ENCODE measurements around the gene PTGER3.
"Not testable (repeated sequence)": the region's sequence is repeated elsewhere in the genome, so short reads cannot be mapped to it uniquely, and the experiment has no call there.

PTGER3 gene

DNA sequence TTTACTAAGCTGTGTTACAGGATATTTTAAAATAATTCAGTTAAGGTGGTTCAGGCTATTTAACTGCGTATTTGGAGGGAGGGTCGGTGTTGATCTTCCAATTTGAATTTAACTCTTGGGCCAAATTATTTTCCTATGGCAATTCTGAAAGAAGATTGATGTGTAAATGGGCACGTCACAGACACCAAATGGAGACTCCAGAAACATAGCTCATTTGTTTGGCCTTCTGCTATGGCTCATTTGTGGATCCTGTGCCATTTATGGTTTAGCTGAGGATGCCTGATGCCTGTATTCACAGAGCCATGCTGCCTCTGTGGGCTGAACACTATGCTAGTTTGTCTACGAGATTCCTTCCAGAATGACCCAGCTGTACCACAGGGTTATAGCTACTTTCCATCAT is 70.6 kb downstream of the PTGER3 start:
- CTCF ChIA-PET: interaction anchor here (1.1 kb wide), 1 partner anchor 11 kb away, joined by 3 read pairs; no protein-coding TSS in a partner anchor
- Mint-ChIP-seq H3K4me1 (no peaks in the 10 kb centered on the region), H3K36me3 (no peaks in the 10 kb centered on the region), H3K9me3 (no peaks in the 10 kb centered on the region), H3K27ac (no peak overlapping the region), H3K4me3 (no peak overlapping the region), H3K27me3 (peaks cover 4% of the 10 kb centered on the region)
- no peak for DNase-seq

DNA sequence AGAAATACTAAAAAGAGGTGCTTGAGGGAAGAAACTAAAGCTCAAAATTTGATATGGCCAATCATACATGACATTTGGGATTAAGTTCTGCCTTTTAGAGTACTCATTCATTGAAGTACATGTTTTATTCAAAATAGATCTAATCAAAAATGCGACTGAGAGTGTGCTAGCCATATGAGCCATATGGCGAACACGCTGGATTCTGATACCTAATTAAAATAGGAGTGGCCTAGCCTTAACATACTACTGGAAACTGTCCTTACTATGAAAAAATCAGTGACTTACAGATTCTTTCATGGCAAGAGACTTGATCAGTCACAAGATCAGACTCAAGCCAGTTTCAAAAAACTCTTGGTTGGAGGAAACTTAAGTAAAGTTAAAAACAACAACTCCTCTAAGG is 73.9 kb downstream of the PTGER3 start:
- H3K4me1 Mint-ChIP-seq: no peaks in the 10 kb centered on the region
- no peak for DNase-seq
- H3K36me3 Mint-ChIP-seq: no peaks in the 10 kb centered on the region
- H3K9me3 Mint-ChIP-seq: no peaks in the 10 kb centered on the region
- CTCF ChIA-PET: no interaction called here
- H3K27me3 Mint-ChIP-seq: no peaks in the 10 kb centered on the region
- H3K4me3 Mint-ChIP-seq: no peak overlapping the region
- H3K27ac Mint-ChIP-seq: no peak overlapping the region

DNA sequence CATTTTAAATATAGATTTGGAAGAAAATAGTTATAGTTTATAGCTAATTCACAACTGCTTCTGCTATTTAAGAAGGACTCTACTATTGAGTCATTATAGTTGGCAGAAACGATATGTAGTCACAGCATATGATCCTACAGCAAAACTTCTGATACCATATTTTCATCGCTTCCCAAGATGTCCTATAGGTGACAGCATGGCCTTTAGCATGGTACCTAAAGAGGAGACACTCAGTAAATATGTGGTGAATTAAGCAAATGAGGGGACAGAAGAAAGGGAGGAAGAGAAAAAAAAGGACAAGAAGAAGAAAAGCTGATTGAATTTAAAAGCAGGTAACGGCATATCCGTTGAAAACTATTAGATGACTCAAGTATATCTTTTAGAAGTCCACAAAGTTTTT is 77.2 kb downstream of the PTGER3 start:
- no peak overlapping the region for H3K4me3 Mint-ChIP-seq
- H3K27ac Mint-ChIP-seq: no peak overlapping the region
- DNase-seq: no peak
- no peaks in the 10 kb centered on the region for H3K9me3 Mint-ChIP-seq
- no peaks in the 10 kb centered on the region for H3K4me1 Mint-ChIP-seq
- no peaks in the 10 kb centered on the region for H3K36me3 Mint-ChIP-seq
- H3K27me3 Mint-ChIP-seq: no peaks in the 10 kb centered on the region
- CTCF ChIA-PET: interaction anchor here (0.6 kb wide), 1 partner anchor 12 kb away, joined by 4 read pairs; no protein-coding TSS in a partner anchor

DNA sequence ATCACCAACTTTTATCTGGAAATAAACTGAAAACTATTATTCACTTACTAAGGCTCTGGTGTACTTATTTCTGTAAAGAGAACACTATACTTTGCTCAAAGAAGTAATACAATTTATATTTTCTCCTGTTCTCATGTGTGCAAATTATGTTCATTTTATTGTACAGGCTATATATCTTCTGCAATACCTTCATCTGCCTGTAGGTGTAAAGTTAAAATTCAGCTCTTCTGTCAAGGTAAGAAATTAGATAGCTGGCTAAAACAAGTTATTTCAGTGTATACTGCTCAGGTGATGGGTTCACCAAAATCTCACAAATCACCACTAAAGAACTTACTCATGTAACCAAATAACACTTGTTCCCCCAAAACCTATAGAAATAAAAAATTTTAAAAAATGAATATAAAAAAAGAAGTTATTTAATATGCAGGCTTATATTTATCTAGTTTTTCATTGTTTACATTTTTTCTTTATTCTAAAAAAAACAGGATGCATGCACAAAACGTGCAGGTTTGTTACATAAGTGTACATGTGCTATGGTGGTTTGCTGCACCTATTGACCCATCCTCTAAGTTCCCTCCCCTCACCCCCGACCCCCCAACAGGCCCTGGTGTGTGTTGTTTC is 81.5 kb downstream of the PTGER3 start:
- CTCF ChIA-PET: interaction anchor here (1.5 kb wide), 1 partner anchor 11 kb away, joined by 3 read pairs; no protein-coding TSS in a partner anchor
- Mint-ChIP-seq H3K36me3 (no peaks in the 10 kb centered on the region), H3K27me3 (no peaks in the 10 kb centered on the region), H3K4me1 (no peaks in the 10 kb centered on the region), H3K27ac (no peak overlapping the region), H3K4me3 (no peak overlapping the region), H3K9me3 (no peaks in the 10 kb centered on the region)
- DNase-seq: no peak

DNA sequence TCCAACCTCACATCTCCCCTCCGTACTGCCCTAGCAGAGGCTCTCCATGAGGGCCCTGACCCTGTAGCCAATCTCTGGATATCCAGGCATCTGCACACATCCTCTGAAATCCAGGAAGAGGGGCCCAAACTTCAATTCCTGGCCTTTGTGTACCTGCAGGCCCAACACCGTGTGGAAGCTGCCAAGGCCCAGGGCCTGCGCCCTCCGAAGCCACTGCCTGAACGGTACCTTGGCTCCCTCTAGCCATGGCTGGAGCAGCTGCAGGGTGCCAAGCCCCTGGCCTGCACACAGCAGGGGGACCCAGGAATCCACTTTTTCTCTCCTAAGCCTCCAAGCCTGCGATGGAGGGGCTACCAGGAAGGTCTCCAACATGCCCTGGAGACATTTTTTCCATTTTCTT is 84.2 kb downstream of the PTGER3 start:
- DNase-seq: no peak
- CTCF ChIA-PET: no interaction called here
- no peaks in the 10 kb centered on the region for H3K36me3 Mint-ChIP-seq
- no peaks in the 10 kb centered on the region for H3K9me3 Mint-ChIP-seq
- H3K4me1 Mint-ChIP-seq: no peaks in the 10 kb centered on the region
- no peaks in the 10 kb centered on the region for H3K27me3 Mint-ChIP-seq
- H3K27ac Mint-ChIP-seq: no peak overlapping the region
- H3K4me3 Mint-ChIP-seq: no peak overlapping the region

DNA sequence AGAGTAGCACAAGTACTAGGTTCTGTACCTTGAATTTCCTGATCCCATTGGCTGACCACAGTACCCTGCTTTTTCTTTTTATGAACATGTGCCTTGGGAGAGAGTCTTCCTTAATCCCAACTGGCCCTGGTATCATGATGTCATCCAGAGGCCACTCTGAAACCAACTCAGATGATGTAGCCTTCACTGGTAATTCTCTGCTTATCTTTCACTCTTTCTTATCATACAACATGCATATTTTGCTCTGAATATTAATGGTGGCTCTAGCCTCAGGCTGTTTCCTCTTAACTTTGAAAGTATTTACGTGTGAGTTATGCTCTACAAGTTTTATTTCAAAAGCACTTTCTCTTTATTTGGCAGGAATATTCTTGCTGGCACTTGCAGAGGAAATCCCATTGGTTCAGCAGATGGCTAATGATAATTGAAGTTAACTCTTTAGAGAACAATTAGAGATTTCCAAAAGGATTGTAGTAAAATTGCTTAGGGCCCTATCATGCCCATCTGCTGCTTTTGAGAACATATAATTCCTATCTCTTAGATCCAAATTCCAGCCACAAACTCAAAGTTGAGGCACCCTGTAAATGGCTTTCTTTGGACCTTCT is 86.1 kb downstream of the PTGER3 start:
- no peak for DNase-seq
- Mint-ChIP-seq H3K4me1 (no peaks in the 10 kb centered on the region), H3K9me3 (no peaks in the 10 kb centered on the region), H3K27me3 (no peaks in the 10 kb centered on the region), H3K27ac (no peak overlapping the region), H3K36me3 (no peaks in the 10 kb centered on the region), H3K4me3 (no peak overlapping the region)
- CTCF ChIA-PET: no interaction called here

DNA sequence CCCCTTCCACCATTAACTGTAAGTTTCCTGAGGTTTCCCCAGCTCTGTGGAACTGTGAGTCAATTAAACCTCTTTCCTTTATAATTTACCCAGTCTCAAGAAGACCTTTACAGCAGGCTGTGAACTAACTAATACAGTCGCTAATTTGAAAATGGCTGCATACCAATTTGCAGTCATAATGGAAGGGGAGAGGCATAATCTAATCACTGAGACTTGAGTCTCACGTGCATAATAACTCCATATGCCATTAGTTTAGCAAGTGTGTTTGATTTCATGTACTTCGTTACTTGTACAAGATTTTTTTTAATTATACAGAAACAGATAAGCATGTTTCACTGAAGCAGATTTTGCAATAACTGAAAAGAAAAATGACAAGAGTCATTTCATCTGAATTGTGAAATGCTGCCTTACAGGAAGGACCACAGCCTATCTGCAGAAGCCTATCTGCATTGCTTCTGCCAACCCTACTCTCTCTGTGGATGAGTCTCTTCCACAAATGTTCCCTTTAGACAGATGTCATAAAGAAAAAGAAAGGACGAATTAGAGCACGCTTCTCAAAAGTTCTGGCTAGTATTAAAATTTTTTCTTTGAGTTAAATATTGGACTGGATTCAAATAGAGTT is 99.1 kb downstream of the PTGER3 start:
- Mint-ChIP-seq H3K9me3 (no peaks in the 10 kb centered on the region), H3K36me3 (no peaks in the 10 kb centered on the region), H3K27me3 (no peaks in the 10 kb centered on the region), H3K27ac (no peak overlapping the region), H3K4me1 (no peaks in the 10 kb centered on the region), H3K4me3 (no peak overlapping the region)
- CTCF ChIA-PET: no interaction called here
- no peak for DNase-seq

DNA sequence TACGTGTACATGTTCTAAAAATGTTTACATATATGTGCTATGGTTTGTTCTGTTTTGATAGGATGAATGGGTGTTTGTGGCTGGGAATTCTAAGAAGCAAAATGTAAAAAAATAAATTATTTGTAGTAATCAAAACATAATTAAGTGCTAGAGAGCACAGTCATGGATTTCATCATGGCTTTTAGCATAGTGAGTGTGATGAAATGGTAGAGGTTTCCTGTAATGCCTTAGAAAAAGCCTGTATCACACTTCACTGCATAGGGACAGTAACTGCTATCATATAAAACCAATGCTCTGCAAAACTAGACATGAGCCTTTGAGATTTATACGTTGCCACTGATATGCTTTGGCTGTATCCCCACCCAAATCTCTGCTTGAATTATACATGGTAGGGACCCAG is 99.8 kb downstream of the PTGER3 start:
- H3K36me3 Mint-ChIP-seq: no peaks in the 10 kb centered on the region
- H3K4me1 Mint-ChIP-seq: no peaks in the 10 kb centered on the region
- no peaks in the 10 kb centered on the region for H3K27me3 Mint-ChIP-seq
- H3K9me3 Mint-ChIP-seq: no peaks in the 10 kb centered on the region
- no peak overlapping the region for H3K4me3 Mint-ChIP-seq
- DNase-seq: no peak
- CTCF ChIA-PET: no interaction called here
- no peak overlapping the region for H3K27ac Mint-ChIP-seq

DNA sequence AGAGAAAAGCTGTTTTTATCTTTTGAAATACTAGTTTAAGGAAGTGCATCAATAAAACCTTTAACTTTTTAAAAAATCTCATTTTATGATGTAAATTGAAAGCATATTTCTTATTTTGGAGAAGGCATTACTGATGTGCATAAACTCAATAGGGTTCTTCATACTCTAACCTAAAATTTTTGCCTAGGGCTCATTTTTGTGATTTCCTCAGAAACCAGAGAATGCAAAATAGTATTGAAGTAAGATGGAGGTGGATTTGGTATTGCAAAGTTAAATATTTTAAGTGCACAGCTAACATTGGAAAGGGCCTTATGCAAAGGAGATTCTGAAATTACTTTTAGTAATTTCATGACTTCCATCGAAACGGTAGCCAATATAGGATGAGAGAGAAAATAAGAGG is 101.9 kb downstream of the PTGER3 start:
- H3K4me1 Mint-ChIP-seq: no peaks in the 10 kb centered on the region
- H3K36me3 Mint-ChIP-seq: no peaks in the 10 kb centered on the region
- CTCF ChIA-PET: no interaction called here
- DNase-seq: no peak
- no peaks in the 10 kb centered on the region for H3K9me3 Mint-ChIP-seq
- no peak overlapping the region for H3K4me3 Mint-ChIP-seq
- no peak overlapping the region for H3K27ac Mint-ChIP-seq
- H3K27me3 Mint-ChIP-seq: no peaks in the 10 kb centered on the region

DNA sequence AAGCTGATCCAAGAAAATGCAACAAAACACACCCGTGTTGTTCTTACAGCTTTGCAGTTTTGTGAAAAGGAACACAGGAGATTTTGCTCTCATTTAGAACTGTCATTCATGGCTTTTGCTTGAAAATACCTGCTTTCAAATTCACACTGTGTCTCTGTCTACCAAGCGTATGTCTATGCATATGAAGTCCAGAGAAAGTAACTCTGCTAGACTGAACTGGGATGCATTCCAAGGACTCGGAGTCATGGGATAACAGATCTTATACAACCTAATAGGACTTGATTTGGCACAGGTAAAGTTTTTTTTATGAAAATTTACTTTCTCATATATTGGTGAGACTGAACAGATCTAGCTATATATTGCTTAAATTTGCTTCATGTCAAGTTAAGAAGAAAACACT is 102.4 kb downstream of the PTGER3 start:
- Mint-ChIP-seq H3K4me3 (no peak overlapping the region), H3K27me3 (no peaks in the 10 kb centered on the region), H3K27ac (no peak overlapping the region), H3K9me3 (no peaks in the 10 kb centered on the region), H3K36me3 (no peaks in the 10 kb centered on the region), H3K4me1 (no peaks in the 10 kb centered on the region)
- CTCF ChIA-PET: no interaction called here
- no peak for DNase-seq

DNA sequence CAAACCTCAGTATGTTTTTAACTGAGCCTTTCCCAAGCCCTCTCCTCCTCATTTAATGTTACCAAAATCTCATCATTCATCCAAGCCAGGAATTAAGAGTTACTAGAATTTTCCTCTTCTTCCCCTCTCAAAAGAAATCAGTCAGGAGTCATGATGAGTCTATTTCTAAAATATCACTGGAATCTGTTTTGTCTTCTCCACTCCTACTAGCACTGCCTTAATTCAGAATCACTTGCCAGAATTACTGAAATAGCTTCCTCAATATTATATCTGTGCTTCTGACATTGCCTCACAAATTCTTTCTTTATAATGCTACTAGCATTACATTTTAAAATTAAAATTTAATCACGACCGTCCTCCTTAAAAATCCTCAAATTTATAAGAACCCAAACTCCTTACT is 106.1 kb downstream of the PTGER3 start:
- CTCF ChIA-PET: no interaction called here
- no peak for DNase-seq
- H3K4me1 Mint-ChIP-seq: no peaks in the 10 kb centered on the region
- no peak overlapping the region for H3K27ac Mint-ChIP-seq
- H3K9me3 Mint-ChIP-seq: no peaks in the 10 kb centered on the region
- no peaks in the 10 kb centered on the region for H3K36me3 Mint-ChIP-seq
- no peaks in the 10 kb centered on the region for H3K27me3 Mint-ChIP-seq
- no peak overlapping the region for H3K4me3 Mint-ChIP-seq

DNA sequence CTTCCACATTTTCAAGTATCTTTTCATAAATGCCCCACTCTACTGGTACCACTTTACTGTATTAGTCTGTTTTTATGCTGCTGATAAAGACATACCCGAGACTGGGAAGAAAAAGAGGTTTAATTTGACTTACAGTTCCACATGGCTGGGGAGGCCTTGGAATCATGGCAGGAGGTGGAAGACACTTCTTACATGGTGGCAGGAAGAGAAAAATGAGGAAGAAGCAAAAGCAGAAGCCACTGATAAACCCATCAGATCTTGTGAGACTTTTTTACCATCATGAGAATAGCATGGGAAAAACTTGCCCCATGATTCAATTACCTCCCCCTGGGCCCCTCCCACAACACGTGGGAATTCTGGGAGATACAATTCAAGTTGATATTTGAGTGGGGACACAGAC is 107.2 kb downstream of the PTGER3 start:
- H3K4me1 Mint-ChIP-seq, CTCF ChIA-PET, H3K27ac Mint-ChIP-seq: not testable (repeated sequence)

DNA sequence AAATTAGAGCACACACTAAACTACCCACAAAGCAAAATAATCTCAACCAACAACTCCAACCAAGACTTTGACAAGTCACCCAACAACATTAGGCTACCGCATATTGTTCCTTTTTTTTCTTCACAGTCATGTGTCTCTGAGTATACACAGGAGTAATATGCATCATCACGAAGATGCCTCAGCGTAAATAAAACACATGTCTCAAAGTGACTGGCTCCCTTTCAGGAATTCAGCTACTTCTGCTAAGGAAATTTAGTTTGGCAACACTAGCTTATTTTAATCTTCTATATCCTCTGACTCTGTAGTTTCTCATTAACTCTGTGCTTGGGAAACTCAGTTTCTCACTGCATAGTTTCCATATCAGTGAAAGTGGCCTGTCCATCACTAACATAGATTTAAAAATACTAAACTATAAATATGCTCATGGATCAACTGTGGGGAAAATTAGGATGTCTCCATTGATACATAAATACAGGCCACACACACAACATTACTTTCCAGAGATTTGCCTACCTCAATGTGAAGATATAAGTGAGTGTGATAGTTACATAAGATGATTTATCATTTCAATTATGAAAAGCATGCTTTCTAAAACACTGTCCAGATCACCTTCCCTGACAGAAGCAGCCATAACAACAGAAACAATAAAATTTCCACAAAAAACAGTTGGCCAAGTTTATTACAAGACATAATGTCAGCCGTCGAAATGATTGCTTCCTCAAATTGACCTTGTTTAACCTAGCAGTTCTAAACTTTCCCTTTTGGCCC is 113.2 kb downstream of the PTGER3 start:
- Mint-ChIP-seq H3K27me3 (no peaks in the 10 kb centered on the region), H3K4me3 (no peak overlapping the region), H3K9me3 (no peaks in the 10 kb centered on the region), H3K27ac (no peak overlapping the region), H3K4me1 (no peaks in the 10 kb centered on the region), H3K36me3 (no peaks in the 10 kb centered on the region)
- CTCF ChIA-PET: no interaction called here
- DNase-seq: no peak

More for the DNA sequence above, 107.2 kb downstream of the PTGER3 start:
- H3K27me3 Mint-ChIP-seq, DNase-seq, H3K4me3 Mint-ChIP-seq, H3K36me3 Mint-ChIP-seq, H3K9me3 Mint-ChIP-seq: not testable (repeated sequence)

DNA sequence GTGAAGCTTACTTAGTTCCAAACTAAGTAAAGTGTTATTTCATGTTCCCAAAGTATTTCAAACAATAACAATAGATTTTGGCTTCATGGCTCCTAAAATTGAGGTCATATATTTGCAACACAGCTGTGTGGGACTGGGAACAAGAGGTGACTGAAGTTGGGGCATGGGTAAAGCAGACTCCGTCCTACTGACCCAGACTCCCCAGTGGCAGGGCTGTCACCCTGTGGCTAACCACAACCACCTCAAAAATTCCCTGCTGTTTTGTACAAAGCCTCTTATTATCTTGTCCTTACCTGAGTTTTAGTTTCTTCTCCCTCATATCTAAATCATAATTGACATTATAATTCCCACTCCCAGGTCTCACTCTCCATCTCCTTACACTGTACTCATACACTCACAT is 117.6 kb downstream of the PTGER3 start:
- Mint-ChIP-seq H3K4me3 (no peak overlapping the region), H3K4me1 (no peaks in the 10 kb centered on the region), H3K27ac (no peak overlapping the region), H3K9me3 (no peaks in the 10 kb centered on the region), H3K27me3 (no peaks in the 10 kb centered on the region), H3K36me3 (no peaks in the 10 kb centered on the region)
- CTCF ChIA-PET: no interaction called here
- DNase-seq: no peak

DNA sequence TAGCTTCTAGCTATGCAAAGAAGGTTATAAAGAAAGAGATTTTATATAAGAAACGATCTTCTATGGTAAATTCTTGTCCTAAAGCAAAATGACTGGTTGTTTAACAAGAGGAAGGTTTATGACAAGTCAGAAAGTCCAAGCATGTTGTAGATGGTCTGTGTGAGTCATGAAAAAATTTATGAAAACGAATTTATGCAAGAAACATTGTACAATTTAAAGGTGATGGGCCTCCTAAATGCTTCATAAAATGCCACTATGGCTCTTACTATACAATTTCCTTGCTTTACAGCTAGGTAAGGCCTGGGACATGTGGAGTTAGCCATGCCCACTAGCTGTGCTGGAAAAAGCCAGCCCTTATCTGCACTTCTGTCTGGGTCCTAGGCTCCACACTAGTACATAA is 125.4 kb downstream of the PTGER3 start:
- Mint-ChIP-seq H3K36me3 (no peaks in the 10 kb centered on the region), H3K27me3 (no peaks in the 10 kb centered on the region), H3K27ac (no peak overlapping the region), H3K9me3 (peaks cover 9% of the 10 kb centered on the region), H3K4me3 (no peak overlapping the region), H3K4me1 (no peaks in the 10 kb centered on the region)
- CTCF ChIA-PET: no interaction called here
- no peak for DNase-seq
